HCT116 (cell line): ENCODE measurements around the gene NXPH1. TPM values are rescaled to one million over a fixed set of nuclear protein-coding genes. Genes with fewer than 3 reads are reported as not detected.

Experiments used
- ATAC-seq: fragments of 200-7000 bp; cut with Tn5 transposase; 2 replicates; pipeline ENCODE4 v1.9.1; 2020; ENCODE audit warnings: mild to moderate bottlenecking, moderate library complexity
- BruUV-seq: library from RNA; stranded (reverse); fragments of 400-500 nt; replicated peaks from 2 replicates; lab custom pipeline; 2021; lab: Mats Ljungman, UMichigan
- CTCF ChIA-PET: fragments of 300-600 bp; sonication (Branson Sonifier 250); formaldehyde crosslinking; loops from one replicate; lab custom pipeline; 2021; ENCODE audit warnings: antibody characterized with exemption; lab: Charles Lee
- POLR2A ChIA-PET: fragments of 300-600, 350-600 bp; sonication (Branson Sonifier 250); formaldehyde crosslinking; loops from one replicate; lab custom pipeline; 2021; ENCODE audit warnings: antibody characterized with exemption; lab: Charles Lee
- RAD21 ChIA-PET, 2 experiments: fragments of 300-600 bp; sonication (Branson Sonifier 250); formaldehyde crosslinking; loops; one replicate each; lab custom pipeline; 2023; ENCODE audit warnings: low total read pairs in 2 of 2; ENCODE audit not compliant: uncharacterized antibody in 2 of 2, unreplicated experiment in 2 of 2, low non-redundant PET in 1 of 2; lab: Charles Lee
- DNase-seq: peaks from one replicate; pipeline ENCODE4 v3.0.0-alpha.2; 2010; ENCODE audit warnings: low read depth, low spot score
- H2AFZ ChIP-seq: fragments of 200-600 bp; shearing (Covaris generic), sonication (generic); 2 replicates; pipeline ENCODE4 v1.6.1; 2017; ENCODE audit warnings: low read depth, mixed run types, mixed read lengths, antibody characterized with exemption, low read length; ENCODE audit not compliant: poor library complexity, severe bottlenecking
- H3K27ac ChIP-seq: 2 replicates; pipeline ENCODE4 v1.5.1; 2012; ENCODE audit warnings: low read depth, low read length
- H3K27me3 ChIP-seq: fragments of 200-600 bp; sonication (generic); 2 replicates; pipeline ENCODE4 v1.6.1; 2016; ENCODE audit warnings: mixed run types, low read length, mixed read lengths; ENCODE audit not compliant: insufficient read depth
- H3K36me3 ChIP-seq, 2 experiments: fragments of 200-500 bp in 1 of 2; fragments of 200-600 bp in 1 of 2; sonication (Bioruptor generic) in 1 of 2; sonication (generic) in 1 of 2; 2 replicates each; pipeline versions ENCODE4 v1.5.1 to v1.6.1; 2014 to 2016; ENCODE audit warnings: low read length in 2 of 2, inconsistent platforms in 1 of 2, mixed read lengths in 1 of 2, mixed run types in 1 of 2; ENCODE audit not compliant: insufficient read depth in 2 of 2, control insufficient read depth in 1 of 2
- H3K4me1 ChIP-seq, 2 experiments: fragments of 200-600 bp in 1 of 2; sonication (generic) in 1 of 2; 2 replicates each; pipeline versions ENCODE4 v1.5.1 to v1.6.1; 2012 to 2017; ENCODE audit warnings: low read length in 2 of 2, inconsistent platforms in 1 of 2, mild to moderate bottlenecking in 1 of 2, mixed read lengths in 1 of 2, mixed run types in 1 of 2, moderate library complexity in 1 of 2; ENCODE audit not compliant: insufficient read depth in 2 of 2, control insufficient read depth in 1 of 2
- H3K4me2 ChIP-seq: fragments of 200-600 bp; sonication (generic); 2 replicates; pipeline ENCODE4 v1.6.1; 2017; ENCODE audit warnings: mixed run types, low read length, mixed read lengths
- H3K4me3 ChIP-seq, 2 experiments: fragments of 200-600 bp in 1 of 2; sonication (generic) in 1 of 2; replicated peaks in 1 of 2; 2 replicates each; pipeline ENCODE4 v1.5.1; 2011 to 2016; ENCODE audit warnings: low read length in 2 of 2, control low read depth in 1 of 2, low read depth in 1 of 2, mild to moderate bottlenecking in 1 of 2, mixed read lengths in 1 of 2, mixed run types in 1 of 2
- H3K79me2 ChIP-seq: fragments of 200-600 bp; sonication (generic); 2 replicates; pipeline ENCODE4 v1.6.1; 2017; ENCODE audit warnings: mild to moderate bottlenecking, mixed run types, low read length, moderate library complexity, mixed read lengths; ENCODE audit not compliant: insufficient read depth
- H3K9ac ChIP-seq: fragments of 200-600 bp; sonication (generic); 2 replicates; pipeline ENCODE4 v1.6.1; 2016; ENCODE audit warnings: low read length, mixed read lengths
- H3K9me2 ChIP-seq: fragments of 200-600 bp; sonication (generic), shearing (Covaris generic); 2 replicates; pipeline ENCODE4 v1.6.1; 2017; ENCODE audit warnings: mixed run types, mild to moderate bottlenecking, moderate library complexity; ENCODE audit not compliant: insufficient read depth
- H3K9me3 ChIP-seq, 2 experiments: fragments of 200-500 bp in 1 of 2; fragments of 200-600 bp in 1 of 2; sonication (Bioruptor generic) in 1 of 2; sonication (generic) in 1 of 2; 2 replicates each; pipeline ENCODE4 v1.6.1; 2014 to 2017; ENCODE audit warnings: low read length in 2 of 2, mixed read lengths in 2 of 2, inconsistent platforms in 1 of 2, low read depth in 1 of 2, mild to moderate bottlenecking in 1 of 2, mixed run types in 1 of 2, moderate library complexity in 1 of 2; ENCODE audit not compliant: control insufficient read depth in 1 of 2, insufficient read depth in 1 of 2
- H4K20me1 ChIP-seq: fragments of 200-600 bp; sonication (generic), shearing (Covaris generic); 2 replicates; pipeline ENCODE4 v1.6.1; 2017; ENCODE audit warnings: mixed run types, mild to moderate bottlenecking, moderate library complexity; ENCODE audit not compliant: insufficient read depth
- CEBPB ChIP-seq: IDR thresholded peaks from 2 replicates; pipeline ENCODE4 v1.6.1; 2012; ENCODE audit warnings: low read depth
- EGR1 ChIP-seq: IDR thresholded peaks from 2 replicates; pipeline ENCODE4 v1.6.1; 2012; ENCODE audit warnings: low read depth
- EZH2 ChIP-seq: fragments of 200-600 bp; sonication (generic); IDR thresholded peaks from 2 replicates; pipeline ENCODE4 v1.6.1; 2017; ENCODE audit warnings: antibody characterized with exemption, mixed run types
- EZH2phosphoT487 ChIP-seq: fragments of 200-600 bp; IDR thresholded peaks from 2 replicates; pipeline ENCODE4 v1.6.1; 2018; ENCODE audit warnings: antibody characterized with exemption, borderline replicate concordance
- POLR2AphosphoS5 ChIP-seq: IDR thresholded peaks from 2 replicates; pipeline ENCODE4 v1.6.1; 2011; ENCODE audit warnings: mild to moderate bottlenecking, low read depth, low read length, moderate library complexity
- RAD21 ChIP-seq: IDR thresholded peaks from 2 replicates; pipeline ENCODE4 v1.6.1; 2012; ENCODE audit warnings: low read depth, mild to moderate bottlenecking
- SP1 ChIP-seq: IDR thresholded peaks from 2 replicates; pipeline ENCODE4 v1.6.1; 2012; ENCODE audit warnings: low read depth
- TCF7L2 ChIP-seq: IDR thresholded peaks from 2 replicates; pipeline ENCODE4 v1.7.0; 2011; ENCODE audit warnings: borderline replicate concordance, inconsistent platforms; ENCODE audit not compliant: insufficient read depth, insufficient read length; ENCODE audit errors: extremely low read depth
- ZFX ChIP-seq: fragments of 450-650 bp; IDR thresholded peaks from 2 replicates; pipeline ENCODE4 v1.6.1; 2017
- intact Hi-C: fragments of 100-400 bp; cut with micrococcal nuclease; formaldehyde crosslinking; loops from 2 replicates; pipeline ENCODE4 v1.10.0; 2022
- total RNA-seq: library from RNA; stranded (reverse); gene quantifications from one replicate; pipeline ENCODE4 v1.2.1, GENCODE V29; 2021; ENCODE audit not compliant: unreplicated experiment
- TF ChIP-seq, protein P1 (sequence below): IDR thresholded peaks from 2 replicates; pipeline ENCODE4 v1.6.1; 2012
- TF ChIP-seq, protein P2 (sequence below): IDR thresholded peaks from 2 replicates; pipeline ENCODE4 v1.6.1; 2012
- TF ChIP-seq, protein P3 (sequence below), 3 experiments: fragments of 200-600 bp in 1 of 3; sonication (generic) in 1 of 3; IDR thresholded peaks in 2 of 3; conservative IDR thresholded peaks in 1 of 3; 2 replicates each; pipeline ENCODE4 v1.5.1; 2012 to 2017; ENCODE audit warnings: low read depth in 2 of 3, low read length in 2 of 3, antibody characterized with exemption in 1 of 3, borderline replicate concordance in 1 of 3, control low read depth in 1 of 3, mild to moderate bottlenecking in 1 of 3, mixed read lengths in 1 of 3, mixed run types in 1 of 3, moderate library complexity in 1 of 3; ENCODE audit not compliant: insufficient read depth in 1 of 3
- TF ChIP-seq, protein P4 (sequence below): IDR thresholded peaks from 2 replicates; pipeline ENCODE4 v1.6.1; 2011; ENCODE audit warnings: mild to moderate bottlenecking, low read length, moderate library complexity; ENCODE audit not compliant: insufficient replicate concordance; ENCODE audit errors: extremely low read depth

The NXPH1 gene
- total RNA-seq, 1 experiment from 2014 or later: 0.17 TPM

DNA sequence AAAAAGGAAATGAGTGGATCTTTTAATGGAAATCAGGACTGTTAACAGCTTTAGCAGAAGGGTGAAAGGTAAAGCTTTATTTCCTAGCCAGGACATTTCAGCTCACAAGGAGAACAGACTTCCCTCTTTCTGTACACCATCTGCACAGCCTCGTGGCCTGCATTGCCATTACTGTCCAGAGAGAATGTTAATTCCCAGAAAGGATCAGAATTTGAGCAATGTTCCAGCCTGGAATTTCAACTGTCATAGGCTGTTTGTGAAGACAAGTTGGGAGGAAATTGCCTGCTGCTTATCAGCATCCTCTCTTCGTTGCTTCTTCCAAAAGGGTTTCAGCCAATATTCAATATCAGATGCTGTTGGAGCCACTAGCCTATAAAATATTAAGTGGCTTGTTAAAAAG, 22.0 kb downstream of the NXPH1 start (continued):
- TF ChIP-seq, protein P1, sequence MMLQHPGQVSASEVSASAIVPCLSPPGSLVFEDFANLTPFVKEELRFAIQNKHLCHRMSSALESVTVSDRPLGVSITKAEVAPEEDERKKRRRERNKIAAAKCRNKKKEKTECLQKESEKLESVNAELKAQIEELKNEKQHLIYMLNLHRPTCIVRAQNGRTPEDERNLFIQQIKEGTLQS: no peak
- no peak for TF ChIP-seq SP1
- no peak for TF ChIP-seq RAD21

DNA sequence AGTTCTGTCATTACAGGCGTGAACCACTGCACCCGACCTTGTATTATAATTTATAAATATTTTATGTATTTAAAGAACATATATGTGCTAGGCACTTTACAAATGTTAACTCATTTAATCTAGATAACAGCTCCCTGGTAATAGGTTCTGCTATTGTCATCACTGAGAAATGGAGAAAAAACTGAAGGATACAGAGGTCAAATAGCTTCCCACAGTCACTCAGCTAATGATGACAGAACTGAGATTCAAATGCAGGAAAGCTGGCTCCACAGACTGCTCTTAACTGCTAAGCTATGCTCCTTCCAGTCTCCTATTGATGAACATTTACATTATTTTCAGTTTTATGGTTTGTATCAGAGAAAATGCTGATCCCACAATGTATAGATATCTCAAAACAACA, 28.9 kb downstream of the NXPH1 start:
- Histone ChIP-seq H3K4me3 (no peak overlapping the region), H3K4me1 (no peaks in the 10 kb centered on the region), H2AFZ (no peak overlapping the region), H3K9me2 (no peaks in the 10 kb centered on the region), H3K36me3 (no peaks in the 10 kb centered on the region), H4K20me1 (no peaks in the 10 kb centered on the region), H3K79me2 (no peaks in the 10 kb centered on the region), H3K9me3 (no peaks in the 10 kb centered on the region), H3K27me3 (no peaks in the 10 kb centered on the region), H3K4me2 (no peak overlapping the region), H3K27ac (no peak overlapping the region), H3K9ac (no peak overlapping the region)
- no peak for ATAC-seq
- TF ChIP-seq EZH2 (no peak), EZH2phosphoT487 (no peak), POLR2AphosphoS5 (no peak), TCF7L2 (no peak)
- RAD21 ChIA-PET: no interaction called here
- POLR2A ChIA-PET: no interaction called here
- CTCF ChIA-PET: no interaction called here
- no peak for DNase-seq
- intact Hi-C loops: no loop called here
- no TSS peak for BruUV-seq

DNA sequence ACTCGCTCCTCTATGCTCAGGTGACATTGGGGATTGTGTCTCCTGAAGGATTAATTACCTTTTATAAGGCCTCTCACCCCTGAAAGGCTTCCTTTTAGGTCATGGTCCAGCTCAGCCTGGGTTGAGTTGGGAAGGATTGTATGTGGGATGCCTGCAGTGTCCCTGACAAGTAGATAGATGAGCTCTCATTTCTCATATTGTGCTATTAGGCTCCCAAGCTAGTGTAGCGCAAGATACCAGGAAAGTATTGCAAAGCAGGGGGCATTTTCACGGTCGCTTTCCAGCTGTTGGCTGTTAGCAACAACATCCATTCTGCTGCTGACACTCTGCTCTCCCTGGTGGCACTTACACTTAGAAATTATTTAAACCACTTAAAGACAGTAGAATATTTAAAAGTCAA, 31.9 kb downstream of the NXPH1 start:
- Histone ChIP-seq H3K9me3 (no peaks in the 10 kb centered on the region), H3K4me3 (no peak overlapping the region), H3K36me3 (no peaks in the 10 kb centered on the region), H3K79me2 (no peaks in the 10 kb centered on the region), H3K9ac (no peak overlapping the region), H2AFZ (no peak overlapping the region), H3K9me2 (no peaks in the 10 kb centered on the region), H3K27me3 (no peaks in the 10 kb centered on the region), H3K4me1 (no peaks in the 10 kb centered on the region), H4K20me1 (no peaks in the 10 kb centered on the region), H3K4me2 (no peak overlapping the region), H3K27ac (no peak overlapping the region)
- RAD21 ChIA-PET: no interaction called here
- POLR2A ChIA-PET: no interaction called here
- CTCF ChIA-PET: no interaction called here
- TF ChIP-seq, protein P2, sequence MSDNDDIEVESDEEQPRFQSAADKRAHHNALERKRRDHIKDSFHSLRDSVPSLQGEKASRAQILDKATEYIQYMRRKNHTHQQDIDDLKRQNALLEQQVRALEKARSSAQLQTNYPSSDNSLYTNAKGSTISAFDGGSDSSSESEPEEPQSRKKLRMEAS: no peak
- TF ChIP-seq, protein P1: no peak
- TF ChIP-seq CEBPB (no peak), EGR1 (no peak), ZFX (no peak), TCF7L2 (no peak), POLR2AphosphoS5 (no peak)
- TF ChIP-seq, protein P3, sequence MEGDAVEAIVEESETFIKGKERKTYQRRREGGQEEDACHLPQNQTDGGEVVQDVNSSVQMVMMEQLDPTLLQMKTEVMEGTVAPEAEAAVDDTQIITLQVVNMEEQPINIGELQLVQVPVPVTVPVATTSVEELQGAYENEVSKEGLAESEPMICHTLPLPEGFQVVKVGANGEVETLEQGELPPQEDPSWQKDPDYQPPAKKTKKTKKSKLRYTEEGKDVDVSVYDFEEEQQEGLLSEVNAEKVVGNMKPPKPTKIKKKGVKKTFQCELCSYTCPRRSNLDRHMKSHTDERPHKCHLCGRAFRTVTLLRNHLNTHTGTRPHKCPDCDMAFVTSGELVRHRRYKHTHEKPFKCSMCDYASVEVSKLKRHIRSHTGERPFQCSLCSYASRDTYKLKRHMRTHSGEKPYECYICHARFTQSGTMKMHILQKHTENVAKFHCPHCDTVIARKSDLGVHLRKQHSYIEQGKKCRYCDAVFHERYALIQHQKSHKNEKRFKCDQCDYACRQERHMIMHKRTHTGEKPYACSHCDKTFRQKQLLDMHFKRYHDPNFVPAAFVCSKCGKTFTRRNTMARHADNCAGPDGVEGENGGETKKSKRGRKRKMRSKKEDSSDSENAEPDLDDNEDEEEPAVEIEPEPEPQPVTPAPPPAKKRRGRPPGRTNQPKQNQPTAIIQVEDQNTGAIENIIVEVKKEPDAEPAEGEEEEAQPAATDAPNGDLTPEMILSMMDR (IDR thresholded peaks at IDR 0.05 in 2 of 3, conservative IDR thresholded peaks at IDR 0.05 in 1 of 3; ENCODE audit: borderline replicate concordance in 1 of 3, insufficient read depth in 1 of 3, low read depth in 2 of 3, low read length in 2 of 3): no peak
- TF ChIP-seq, protein P4, sequence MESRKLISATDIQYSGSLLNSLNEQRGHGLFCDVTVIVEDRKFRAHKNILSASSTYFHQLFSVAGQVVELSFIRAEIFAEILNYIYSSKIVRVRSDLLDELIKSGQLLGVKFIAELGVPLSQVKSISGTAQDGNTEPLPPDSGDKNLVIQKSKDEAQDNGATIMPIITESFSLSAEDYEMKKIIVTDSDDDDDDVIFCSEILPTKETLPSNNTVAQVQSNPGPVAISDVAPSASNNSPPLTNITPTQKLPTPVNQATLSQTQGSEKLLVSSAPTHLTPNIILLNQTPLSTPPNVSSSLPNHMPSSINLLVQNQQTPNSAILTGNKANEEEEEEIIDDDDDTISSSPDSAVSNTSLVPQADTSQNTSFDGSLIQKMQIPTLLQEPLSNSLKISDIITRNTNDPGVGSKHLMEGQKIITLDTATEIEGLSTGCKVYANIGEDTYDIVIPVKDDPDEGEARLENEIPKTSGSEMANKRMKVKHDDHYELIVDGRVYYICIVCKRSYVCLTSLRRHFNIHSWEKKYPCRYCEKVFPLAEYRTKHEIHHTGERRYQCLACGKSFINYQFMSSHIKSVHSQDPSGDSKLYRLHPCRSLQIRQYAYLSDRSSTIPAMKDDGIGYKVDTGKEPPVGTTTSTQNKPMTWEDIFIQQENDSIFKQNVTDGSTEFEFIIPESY: no peak
- no TSS peak for BruUV-seq
- ATAC-seq (no peak), DNase-seq (no peak)
- intact Hi-C loops: no loop called here
